Muscle layer of colon (tissue), 2 donors: ENCODE results near the gene NAV2.

Source experiments
- H3K27ac ChIP-seq: one replicate; pipeline ENCODE4 v1.7.0; 2013; ENCODE audit warnings: low read depth, mild to moderate bottlenecking, low read length, moderate library complexity
- H3K27me3 ChIP-seq, 2 donors: one replicate each; pipeline ENCODE4 v1.7.0; 2013; ENCODE audit warnings: low read length in 2 of 2, mild to moderate bottlenecking in 2 of 2; ENCODE audit not compliant: insufficient read depth in 2 of 2, control insufficient read depth in 1 of 2
- H3K36me3 ChIP-seq: one replicate; pipeline ENCODE4 v1.7.0; 2013; ENCODE audit warnings: mild to moderate bottlenecking, low read length; ENCODE audit not compliant: insufficient read depth
- H3K4me1 ChIP-seq: one replicate; pipeline ENCODE4 v1.7.0; 2013; ENCODE audit warnings: mild to moderate bottlenecking, low read length; ENCODE audit not compliant: insufficient read depth
- H3K4me3 ChIP-seq, 2 donors: one replicate each; pipeline ENCODE4 v1.7.0; 2013; ENCODE audit warnings: low read length in 2 of 2, low read depth in 1 of 2, mild to moderate bottlenecking in 1 of 2, moderate library complexity in 1 of 2
- H3K9ac ChIP-seq: one replicate; pipeline ENCODE4 v1.7.0; 2013; ENCODE audit warnings: low read length
- H3K9me3 ChIP-seq: one replicate; pipeline ENCODE4 v1.7.0; 2013; ENCODE audit warnings: mild to moderate bottlenecking, low read length
- donor health status: abdominal sarcoma.
- donor health status: Adenocarcinoma of cecum.

Gene NAV2

GRCh38 chr11:20055312-20055711 lies 342.7 kb downstream of the NAV2 start:
- no peak overlapping the region for H3K9ac ChIP-seq
- H3K9me3 ChIP-seq = no peaks in the 10 kb centered on the region
- no peak overlapping the region for H3K27ac ChIP-seq
- H3K27me3 ChIP-seq = no peaks in the 10 kb centered on the region
- no peak overlapping the region for H3K4me3 ChIP-seq
- H3K4me1 ChIP-seq = peaks cover 46% of the 10 kb centered on the region
- H3K36me3 ChIP-seq = peaks cover 51% of the 10 kb centered on the region

DNA sequence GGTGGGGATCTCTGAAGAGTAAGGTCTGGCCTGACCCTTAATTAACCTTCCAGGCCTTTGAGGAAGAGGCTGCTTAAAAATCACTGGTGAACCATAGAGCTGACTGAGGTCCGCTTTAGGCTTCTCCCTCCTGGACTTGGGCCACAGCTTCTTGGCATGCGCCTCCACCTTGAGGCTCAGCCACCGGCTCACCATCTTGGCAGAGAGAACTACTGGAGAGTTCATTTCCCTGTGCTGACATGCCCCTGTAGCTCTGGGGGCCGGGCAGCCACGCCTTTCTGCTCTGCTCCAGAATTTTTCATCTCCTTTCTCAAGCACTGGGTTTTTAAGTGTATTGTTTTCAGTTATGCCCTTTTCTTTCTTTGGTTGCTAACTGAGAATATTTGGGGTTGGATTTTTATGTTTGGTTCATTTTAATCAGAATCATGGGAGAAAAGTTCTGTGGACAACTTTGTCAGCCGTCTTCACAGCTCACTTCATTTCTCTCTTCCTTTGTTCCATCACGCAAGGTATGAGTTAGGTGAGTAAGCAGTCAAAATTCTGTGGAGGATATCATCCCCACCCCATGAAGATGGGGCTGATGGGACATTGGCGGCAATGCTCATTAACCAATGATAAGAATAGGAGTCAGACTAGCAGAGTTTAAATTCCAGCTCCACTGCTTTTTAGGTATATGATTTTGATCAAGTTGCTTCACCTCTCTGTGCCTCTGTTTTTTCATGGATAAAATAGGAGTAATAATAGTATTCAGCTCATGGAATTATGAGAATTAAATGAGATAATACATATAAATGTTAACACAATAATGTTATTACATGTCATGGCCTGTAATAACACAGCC lies 343.7 kb downstream of the NAV2 start:
- Histone ChIP-seq H3K4me3 (no peak overlapping the region), H3K9ac (no peak overlapping the region), H3K27me3 (no peaks in the 10 kb centered on the region), H3K9me3 (no peaks in the 10 kb centered on the region), H3K36me3 (peaks cover 49% of the 10 kb centered on the region), H3K27ac (peak overlapping the region; percentile 17), H3K4me1 (peaks cover 39% of the 10 kb centered on the region)

DNA sequence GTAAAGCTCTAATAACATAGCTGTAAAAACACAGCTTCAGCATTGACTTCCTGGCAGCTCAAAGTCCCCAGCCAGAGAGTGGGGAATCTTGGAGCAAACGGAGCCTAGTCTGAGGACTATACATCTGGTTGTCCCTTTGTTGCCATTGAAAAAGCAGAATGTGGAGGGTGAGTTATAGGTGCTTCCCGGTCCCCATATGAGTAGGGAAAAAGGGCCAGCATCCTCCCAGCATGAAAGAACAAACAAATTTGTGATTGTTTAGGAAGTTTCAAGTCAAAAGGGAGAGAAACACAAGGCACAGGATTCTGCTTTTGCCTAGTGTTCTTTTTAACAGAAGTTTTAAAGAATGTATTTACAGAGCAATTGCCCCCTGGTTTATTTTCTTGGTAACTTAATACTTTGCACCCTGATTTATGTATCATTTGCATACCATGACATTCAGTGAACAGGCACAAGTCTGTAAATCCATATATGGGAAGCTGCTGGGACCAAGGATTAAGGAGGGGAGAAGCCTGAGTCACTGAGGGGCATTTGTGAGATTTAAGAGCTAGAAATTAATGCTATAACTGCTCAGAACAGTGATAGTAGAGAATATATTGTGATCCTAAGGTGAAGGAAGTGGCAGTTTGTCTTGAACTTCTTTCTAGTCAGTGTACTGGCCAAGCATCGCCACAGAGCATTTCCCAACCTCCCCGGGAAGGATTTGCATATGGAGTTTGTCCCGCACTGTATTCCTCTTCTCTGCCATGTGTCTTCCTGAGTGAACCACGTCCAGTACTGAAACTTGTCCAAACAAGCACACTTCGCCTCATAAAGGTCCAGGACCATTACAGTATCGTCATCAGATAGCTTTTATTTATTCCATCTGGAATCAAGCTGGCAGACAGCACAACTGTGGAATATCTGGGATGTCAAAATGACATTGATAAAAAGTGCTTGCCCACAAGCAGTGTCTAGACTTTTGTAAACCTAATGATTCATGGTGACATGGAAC lies 344.6 kb downstream of the NAV2 start:
- Histone ChIP-seq H3K36me3 (peaks cover 49% of the 10 kb centered on the region), H3K9me3 (no peaks in the 10 kb centered on the region), H3K27me3 (no peaks in the 10 kb centered on the region), H3K4me3 (no peak overlapping the region), H3K9ac (no peak overlapping the region), H3K27ac (peak overlapping the region; percentile 17), H3K4me1 (peaks cover 35% of the 10 kb centered on the region)

GRCh38 chr11:20058749-20059458 lies 346.3 kb downstream of the NAV2 start:
- H3K27me3 ChIP-seq = no peaks in the 10 kb centered on the region
- no peaks in the 10 kb centered on the region for H3K9me3 ChIP-seq
- no peak overlapping the region for H3K4me3 ChIP-seq
- no peak overlapping the region for H3K27ac ChIP-seq
- H3K9ac ChIP-seq = no peak overlapping the region
- H3K36me3 ChIP-seq = peaks cover 47% of the 10 kb centered on the region
- H3K4me1 ChIP-seq = peaks cover 35% of the 10 kb centered on the region

GRCh38 chr11:20059587-20060021 lies 347.0 kb downstream of the NAV2 start:
- no peaks in the 10 kb centered on the region for H3K9me3 ChIP-seq
- no peak overlapping the region for H3K4me3 ChIP-seq
- H3K36me3 ChIP-seq = peaks cover 47% of the 10 kb centered on the region
- no peak overlapping the region for H3K9ac ChIP-seq
- peaks cover 35% of the 10 kb centered on the region for H3K4me1 ChIP-seq
- no peak overlapping the region for H3K27ac ChIP-seq
- H3K27me3 ChIP-seq = no peaks in the 10 kb centered on the region

DNA sequence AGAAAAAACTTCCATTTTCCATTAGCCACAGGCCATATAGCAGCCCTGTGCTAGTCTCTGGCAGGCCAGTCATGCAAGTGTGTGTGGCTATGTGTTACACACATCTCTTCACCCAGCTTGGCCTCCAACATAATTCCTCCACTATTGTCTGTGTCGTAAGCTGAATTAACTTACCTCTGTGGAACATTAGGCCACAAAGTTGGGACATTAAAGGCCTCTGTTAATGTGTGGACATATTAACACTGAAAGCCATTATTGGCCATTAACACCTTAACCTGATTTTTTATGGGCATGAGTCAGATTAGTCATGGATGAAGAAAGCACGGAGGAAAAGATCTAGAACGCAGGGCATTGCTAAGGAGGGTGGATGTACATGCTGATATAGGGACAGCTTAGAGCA lies 347.5 kb downstream of the NAV2 start:
- Histone ChIP-seq H3K36me3 (peaks cover 43% of the 10 kb centered on the region), H3K9ac (no peak overlapping the region), H3K9me3 (no peaks in the 10 kb centered on the region), H3K27me3 (no peaks in the 10 kb centered on the region), H3K4me3 (no peak overlapping the region), H3K27ac (no peak overlapping the region), H3K4me1 (peaks cover 34% of the 10 kb centered on the region)

GRCh38 chr11:20060647-20061205 lies 348.1 kb downstream of the NAV2 start:
- Histone ChIP-seq H3K4me1 (peaks cover 28% of the 10 kb centered on the region), H3K9me3 (no peaks in the 10 kb centered on the region), H3K27me3 (no peaks in the 10 kb centered on the region), H3K36me3 (peaks cover 37% of the 10 kb centered on the region), H3K27ac (no peak overlapping the region), H3K4me3 (no peak overlapping the region), H3K9ac (no peak overlapping the region)

- Histone ChIP-seq H3K4me3 (no peak overlapping the region), H3K9ac (no peak overlapping the region), H3K36me3 (peaks cover 35% of the 10 kb centered on the region), H3K4me1 (peaks cover 18% of the 10 kb centered on the region), H3K9me3 (no peaks in the 10 kb centered on the region), H3K27ac (no peak overlapping the region), H3K27me3 (no peaks in the 10 kb centered on the region)
Measured at GRCh38 chr11:20061776-20062175, 349.1 kb downstream of the NAV2 start.

DNA sequence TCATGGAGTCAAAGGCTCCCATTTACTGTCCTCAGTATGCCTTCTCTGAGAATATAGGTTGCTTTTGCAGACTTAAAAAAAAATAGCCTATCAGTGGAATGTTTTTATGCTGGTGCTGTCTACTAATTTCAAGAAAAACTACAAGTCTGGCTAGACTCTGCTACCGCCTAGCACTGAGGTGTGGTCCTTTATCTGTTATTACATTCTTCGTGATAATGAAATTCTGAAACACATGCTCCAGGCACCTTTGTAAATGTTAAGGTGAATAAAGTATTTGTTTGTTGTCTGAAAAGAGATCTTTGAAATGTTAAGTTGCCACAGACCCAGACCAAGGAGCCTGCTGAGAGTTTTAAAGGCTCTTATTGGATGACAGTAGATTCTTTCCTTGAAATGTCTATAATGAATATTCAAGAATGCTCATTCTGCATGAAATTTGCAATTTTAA lies 352.3 kb downstream of the NAV2 start:
- Histone ChIP-seq H3K27me3 (no peaks in the 10 kb centered on the region), H3K36me3 (peaks cover 38% of the 10 kb centered on the region)

GRCh38 chr11:20065406-20065805 lies 352.8 kb downstream of the NAV2 start:
- H3K9ac ChIP-seq = no peak overlapping the region
- peaks cover 2% of the 10 kb centered on the region for H3K4me1 ChIP-seq
- H3K27me3 ChIP-seq = no peaks in the 10 kb centered on the region
- H3K36me3 ChIP-seq = peaks cover 40% of the 10 kb centered on the region
- no peaks in the 10 kb centered on the region for H3K9me3 ChIP-seq
- no peak overlapping the region for H3K4me3 ChIP-seq
- H3K27ac ChIP-seq = no peak overlapping the region

More for the DNA sequence above, 352.3 kb downstream of the NAV2 start:
- no peaks in the 10 kb centered on the region for H3K9me3 ChIP-seq
- no peak overlapping the region for H3K4me3 ChIP-seq
- no peak overlapping the region for H3K27ac ChIP-seq
- H3K9ac ChIP-seq = no peak overlapping the region
- H3K4me1 ChIP-seq = peaks cover 6% of the 10 kb centered on the region
